Colon (tissue), 2 donors: Measurements from ENCODE around the gene MED22.
"Not testable (repeated sequence)": the region's sequence is repeated elsewhere in the genome, so short reads cannot be mapped to it uniquely, and the experiment has no call there.

Source experiments
- FAIRE-seq: peaks from 2 replicates; lab custom pipeline; 2012; peaks lifted over from hg19 to GRCh38; lab: Jason Lieb, UNC
- donor health status: control.
- donor health status: control.

MED22 gene

DNA sequence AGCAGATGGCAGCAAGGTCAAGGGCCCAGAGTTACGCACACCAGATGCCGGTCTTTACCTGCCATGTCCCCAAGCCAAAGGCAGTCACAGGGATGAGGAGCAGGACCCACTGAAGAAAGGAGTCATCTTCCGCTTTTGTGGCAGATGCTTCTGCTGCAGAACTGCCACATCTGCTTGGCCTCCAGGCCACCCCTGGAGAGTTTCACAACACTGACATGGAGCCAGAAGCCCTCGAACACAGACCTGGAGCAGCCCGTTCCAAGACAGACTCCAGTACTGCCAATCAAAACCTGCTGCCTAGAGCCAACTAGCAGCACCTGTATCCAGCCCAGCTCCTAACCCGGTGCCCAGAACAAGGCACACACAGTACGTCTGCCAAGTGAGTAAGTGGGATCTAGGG is 6.8 kb upstream of the MED22 start:
- no peak for FAIRE-seq

DNA sequence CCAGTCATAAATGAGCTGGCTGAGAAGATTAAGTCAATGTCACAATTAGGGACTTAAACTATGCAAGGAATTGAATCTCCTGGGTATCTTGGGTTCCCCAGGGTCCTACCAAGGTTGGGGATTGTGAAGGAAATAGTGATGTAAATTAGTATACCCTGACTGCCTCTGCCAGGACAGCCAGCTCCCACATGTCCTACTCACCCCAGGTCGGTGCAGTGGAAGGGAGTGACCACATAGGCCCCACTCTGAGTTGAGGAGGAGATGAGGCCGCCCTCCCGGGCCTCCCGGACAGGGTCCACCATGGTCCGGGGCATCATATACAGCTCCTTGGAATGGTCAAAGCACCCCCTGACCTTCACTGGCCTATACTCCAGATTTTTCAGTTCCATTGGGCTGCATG is 5.6 kb upstream of the MED22 start:
- no peak for FAIRE-seq

DNA sequence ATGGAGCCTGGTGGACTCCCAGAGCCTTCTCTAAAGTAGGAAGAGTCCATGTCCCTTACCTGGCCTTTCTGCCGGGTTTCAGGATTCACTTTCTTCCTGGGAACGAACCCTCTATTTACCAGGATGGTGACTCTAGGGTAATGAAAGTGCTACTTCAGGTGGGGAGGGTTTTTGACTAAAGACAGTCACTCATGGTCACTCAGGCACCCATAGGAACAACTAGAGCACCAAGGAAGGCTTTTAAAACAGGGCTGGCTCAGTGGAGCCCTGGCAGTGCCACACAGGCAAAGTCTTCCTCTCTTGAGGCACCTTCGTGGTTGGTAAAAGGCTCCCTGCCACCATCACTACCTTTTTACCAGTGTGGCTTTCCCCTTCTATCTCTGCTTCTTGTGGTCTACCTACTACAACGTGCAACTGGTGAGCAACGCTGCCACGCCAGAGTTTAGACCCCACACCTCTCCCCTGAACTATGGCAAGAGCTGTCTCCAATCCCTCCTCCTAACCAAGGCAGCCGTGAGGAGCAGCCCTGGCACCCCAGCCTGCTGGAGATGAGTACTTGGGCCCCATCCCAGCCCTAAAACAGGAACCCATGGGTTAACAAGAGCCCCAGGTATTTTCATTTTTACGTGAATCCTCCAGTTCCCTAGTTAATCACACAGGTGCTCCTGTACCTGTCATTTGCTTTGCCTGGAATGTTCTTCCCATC is 4.9 kb upstream of the MED22 start:
- no peak for FAIRE-seq

DNA sequence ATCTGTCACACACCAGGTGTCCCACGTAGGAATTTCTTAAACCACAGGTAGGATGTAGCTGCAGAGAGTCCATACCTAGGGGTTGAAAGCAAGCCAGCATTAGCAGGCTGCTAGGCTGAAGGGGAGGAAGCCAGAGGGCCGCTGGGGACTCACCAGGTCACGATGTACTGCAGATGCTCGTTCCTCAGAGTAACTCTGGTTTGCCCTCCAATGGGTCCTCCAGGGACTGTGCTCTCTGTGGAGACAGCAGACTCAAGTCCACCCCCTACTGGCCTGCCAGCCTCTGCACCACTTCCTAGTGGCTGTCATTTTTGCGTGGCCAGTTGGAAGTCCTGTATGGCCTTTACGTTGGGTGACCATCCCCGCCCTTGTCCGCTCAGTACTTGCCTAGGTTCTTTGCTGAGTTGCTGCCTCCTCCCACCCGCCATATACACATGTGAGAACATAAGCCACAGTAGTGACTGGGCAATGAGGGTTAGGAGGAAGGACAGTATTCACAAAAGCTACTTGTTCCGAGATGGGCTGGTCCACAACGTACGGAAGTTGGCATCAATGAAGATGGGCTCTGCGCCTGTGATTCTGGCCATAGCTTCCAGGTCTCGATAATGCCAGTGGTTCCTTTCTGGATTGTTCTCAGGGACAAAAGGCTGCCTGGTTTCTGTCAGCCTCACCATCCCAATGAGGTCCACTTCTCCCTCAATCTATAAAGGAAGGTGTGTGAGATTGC is 4.1 kb upstream of the MED22 start:
- FAIRE-seq, result no peak

DNA sequence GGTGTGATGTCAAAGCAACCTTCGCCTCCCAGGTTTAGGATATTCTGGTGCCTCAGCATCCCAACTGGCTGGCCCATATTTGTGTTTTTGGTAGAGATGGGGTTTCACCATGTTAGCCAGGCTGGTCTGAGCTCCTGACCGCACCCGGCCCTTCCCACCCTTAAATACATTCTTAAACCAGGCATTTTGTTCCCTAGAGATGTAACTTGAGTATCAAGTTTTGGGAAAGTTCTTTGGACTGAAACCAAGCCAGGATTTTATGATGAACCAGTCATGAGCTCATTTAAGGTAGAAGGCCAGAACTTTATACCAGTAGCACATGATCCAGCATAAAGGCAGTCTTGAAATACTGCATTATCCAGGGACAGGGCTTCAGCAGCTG is 3.6 kb upstream of the MED22 start:
- FAIRE-seq, result no peak

DNA sequence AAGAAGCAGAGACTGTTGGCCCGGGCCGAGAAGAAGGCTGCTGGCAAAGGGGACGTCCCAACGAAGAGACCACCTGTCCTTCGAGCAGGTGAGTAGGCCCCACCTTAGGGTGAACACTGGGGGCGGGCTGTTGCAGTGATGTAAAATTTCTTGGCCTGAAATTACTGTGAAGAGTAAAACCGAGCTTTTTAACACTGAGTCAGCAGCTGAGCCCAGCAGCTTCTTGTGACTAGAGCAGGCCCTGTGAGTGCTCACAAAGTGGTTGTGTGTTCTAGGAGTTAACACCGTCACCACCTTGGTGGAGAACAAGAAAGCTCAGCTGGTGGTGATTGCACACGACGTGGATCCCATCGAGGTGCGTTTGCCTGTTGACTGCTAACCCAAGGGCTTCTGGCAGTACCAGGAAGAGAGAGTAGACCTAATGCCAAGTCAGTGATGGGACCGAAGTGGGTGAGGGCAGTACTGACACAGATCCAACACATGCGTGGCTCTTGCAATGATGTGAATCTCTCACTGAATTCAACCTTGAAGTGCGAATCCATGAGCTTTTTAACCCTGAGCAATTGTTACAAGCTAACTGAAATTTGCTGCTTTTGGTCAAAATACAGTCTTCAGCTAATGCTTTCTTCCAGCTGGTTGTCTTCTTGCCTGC is 2.2 kb upstream of the MED22 start:
- FAIRE-seq, result no peak

DNA sequence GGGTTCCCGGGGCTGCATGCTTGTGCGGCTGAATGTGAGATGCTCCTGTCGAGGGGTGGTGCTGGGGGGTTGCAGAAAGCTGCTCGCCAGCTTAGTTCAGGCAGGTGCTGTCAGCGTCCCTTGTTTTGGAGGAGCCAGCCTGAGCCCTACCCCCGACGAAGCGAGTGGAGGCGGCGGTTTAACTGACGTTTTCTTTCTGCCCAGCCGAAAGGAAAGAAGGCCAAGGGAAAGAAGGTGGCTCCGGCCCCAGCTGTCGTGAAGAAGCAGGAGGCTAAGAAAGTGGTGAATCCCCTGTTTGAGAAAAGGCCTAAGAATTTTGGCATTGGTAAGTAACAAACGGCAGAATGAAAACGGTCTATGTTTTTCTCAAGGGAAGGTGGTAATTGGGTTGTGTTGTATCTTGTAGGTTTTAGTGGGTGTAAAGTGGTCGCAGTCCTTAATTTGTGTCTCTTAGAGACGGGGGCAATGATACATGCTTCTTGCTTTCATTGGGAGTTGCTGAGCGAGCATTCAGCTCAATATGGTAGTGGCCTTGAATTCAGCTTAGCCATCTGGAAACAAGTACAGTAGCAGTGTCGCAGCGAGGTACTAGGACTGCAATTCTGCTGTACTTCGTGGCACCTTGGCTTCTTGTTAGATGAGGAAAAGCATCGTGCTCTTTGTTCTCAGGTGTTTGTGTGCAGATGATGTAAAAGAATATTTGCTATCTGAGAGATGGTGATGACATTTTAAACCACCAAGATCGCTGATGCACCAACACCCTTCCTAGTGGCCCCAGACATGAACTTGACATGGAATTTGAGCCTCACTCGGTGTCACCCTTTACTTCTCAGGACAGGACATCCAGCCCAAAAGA is 1.0 kb upstream of the MED22 start:
- FAIRE-seq, result no peak

DNA sequence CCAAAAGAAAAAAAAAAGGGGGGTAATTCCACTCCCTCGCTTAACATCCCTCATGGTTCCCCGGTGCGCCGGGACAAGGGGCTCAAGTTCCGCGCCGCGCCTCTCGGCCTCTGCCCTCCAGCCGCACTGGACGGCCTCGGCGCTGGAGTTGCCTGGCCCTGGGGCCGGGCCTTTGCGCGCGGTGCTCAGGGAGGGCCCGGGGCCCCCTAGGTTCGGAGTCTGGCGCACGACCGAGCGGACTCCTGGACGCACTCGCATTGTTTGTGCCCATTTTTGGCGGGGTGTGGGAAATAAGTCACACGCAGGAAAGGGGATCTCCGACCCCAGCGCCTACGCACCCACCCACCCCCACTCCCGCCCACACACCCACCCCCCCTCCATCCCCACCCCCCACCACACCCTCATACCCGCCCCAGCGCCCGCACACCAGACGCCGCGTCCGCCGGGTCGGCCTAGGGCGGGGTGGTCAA is 381 bp downstream of the MED22 start:
- no peak for FAIRE-seq

DNA sequence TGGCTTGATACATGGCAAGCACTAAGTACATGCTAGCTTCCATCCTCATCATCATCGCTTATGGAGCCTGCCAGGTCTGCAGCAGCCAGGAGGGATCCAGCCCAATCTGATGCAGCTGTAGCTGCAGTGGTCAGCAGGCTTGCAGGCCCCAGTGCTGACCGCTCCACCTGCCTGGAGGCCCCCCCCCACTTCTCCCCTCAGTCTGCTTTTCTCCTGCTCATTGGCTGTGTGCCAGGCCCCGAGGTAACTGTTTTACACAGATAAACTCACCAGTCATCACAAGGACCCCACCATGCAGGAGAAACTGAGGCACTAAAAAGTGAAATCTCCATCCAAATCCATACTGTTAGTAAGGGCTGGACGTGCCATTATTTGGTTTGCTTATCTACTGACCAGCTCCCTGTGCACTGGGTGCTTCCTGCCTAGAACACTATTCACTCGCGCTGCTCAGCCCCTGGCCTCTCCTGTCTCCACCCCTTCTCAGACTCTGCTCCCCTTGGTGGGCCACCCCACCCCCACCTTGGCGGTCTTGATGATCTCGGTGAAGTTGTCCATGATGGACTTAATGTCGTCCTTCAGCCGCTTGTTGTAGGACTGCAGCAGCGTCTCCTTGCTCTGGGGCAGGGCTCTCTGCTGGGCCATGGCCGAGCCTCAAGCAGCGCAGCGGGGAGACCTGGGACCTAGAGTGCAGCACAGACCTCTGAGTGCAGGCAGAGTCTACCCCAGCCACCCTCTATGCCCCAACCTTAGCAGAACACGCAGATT is 1.7 kb downstream of the MED22 start:
- no peak for FAIRE-seq

DNA sequence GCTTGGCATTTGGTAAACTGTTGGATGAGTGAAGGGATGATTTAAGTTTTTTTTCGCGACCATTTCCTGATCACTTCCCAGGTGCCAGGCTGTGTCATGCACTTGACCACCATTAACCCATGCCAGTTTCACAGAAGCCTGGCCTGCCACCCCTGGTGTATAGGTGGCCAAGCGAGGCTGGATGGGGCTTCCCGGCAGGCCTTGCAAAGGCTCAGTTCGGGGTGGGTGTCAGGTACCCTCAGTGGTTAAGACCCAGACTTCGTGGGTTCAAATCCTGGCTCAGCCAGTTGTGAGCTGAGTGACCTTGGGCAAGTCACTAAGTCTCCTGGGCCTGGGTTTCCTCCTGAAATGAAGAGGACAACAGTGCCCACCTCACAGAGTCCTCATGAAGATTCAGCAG is 2.3 kb downstream of the MED22 start:
- no peak for FAIRE-seq

DNA sequence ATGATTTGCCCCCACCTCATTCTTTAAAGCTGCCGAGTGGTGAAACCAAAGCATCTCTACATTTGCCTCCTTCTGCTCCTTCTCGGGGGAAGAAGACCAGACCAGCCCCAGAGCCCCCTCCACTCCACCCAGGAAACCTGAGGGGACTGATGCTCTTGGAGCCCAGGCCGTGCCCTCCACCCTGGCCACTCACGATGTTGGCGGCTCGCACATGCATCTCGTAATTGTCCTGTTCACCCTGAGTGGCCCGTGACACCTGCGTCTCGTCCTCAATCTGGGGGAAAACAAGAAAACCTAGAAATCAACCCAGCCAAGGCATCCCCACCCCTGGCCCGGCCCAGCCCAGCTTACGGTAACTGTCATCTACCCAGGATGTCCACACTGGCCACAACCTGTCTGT is 3.0 kb downstream of the MED22 start:
- FAIRE-seq, result no peak

DNA sequence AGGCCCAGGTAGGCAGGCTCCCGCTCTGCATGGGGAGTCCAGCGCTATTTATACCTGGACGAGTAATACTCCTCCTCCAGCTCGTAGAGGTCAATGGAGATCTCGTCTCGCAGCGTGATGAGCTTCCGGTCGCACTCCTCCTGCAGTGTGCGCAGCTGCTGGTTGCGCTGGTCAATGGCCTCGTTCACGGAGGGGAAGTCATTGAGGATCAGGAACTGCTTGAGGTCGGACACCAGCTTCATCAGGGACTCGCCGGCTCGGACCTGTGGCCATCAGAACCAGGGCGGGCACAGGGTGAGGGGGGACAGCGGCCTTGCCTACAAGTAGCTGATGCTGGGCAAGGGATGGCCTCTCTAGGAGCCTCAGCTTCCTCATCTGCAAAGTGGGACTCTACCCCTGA is 3.9 kb downstream of the MED22 start:
- no peak for FAIRE-seq

DNA sequence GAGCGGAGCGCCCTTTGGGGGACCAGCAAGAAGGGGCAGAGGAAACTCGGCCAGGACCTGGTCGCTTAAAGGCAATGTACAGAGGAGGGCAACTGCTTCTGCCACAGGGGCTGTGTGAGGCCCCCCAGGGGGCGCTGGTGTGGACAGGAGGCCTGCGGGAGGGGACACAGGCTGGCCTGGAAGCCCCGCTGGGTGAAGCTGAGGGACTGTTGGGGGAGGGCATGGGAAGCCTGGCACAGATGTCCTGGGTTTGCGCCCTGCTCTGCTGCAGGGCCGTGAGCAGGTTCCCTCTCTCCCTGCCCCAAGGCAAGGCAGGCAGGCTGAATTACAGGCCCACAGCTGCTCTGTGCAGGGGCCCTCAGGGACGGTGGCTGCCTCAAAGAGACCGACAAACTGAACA is 5.4 kb downstream of the MED22 start:
- FAIRE-seq, result no peak

DNA sequence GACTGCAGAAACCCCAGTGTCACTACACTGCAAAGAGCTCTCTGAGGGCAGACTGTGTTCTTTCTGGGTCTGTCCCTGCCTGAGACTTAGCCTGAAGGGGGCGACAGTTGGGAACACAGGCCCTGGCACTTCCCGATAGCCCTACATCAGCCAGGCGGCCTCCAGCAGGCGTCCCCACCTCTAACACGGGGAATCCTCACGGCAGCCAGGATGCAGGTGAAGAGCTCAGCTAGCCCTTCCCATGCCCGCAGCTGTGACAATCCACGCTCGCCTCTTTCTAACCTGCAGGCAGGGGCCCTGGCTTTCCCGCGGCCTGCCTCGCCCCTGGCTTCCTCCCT is 5.9 kb downstream of the MED22 start:
- FAIRE-seq, result no peak

DNA sequence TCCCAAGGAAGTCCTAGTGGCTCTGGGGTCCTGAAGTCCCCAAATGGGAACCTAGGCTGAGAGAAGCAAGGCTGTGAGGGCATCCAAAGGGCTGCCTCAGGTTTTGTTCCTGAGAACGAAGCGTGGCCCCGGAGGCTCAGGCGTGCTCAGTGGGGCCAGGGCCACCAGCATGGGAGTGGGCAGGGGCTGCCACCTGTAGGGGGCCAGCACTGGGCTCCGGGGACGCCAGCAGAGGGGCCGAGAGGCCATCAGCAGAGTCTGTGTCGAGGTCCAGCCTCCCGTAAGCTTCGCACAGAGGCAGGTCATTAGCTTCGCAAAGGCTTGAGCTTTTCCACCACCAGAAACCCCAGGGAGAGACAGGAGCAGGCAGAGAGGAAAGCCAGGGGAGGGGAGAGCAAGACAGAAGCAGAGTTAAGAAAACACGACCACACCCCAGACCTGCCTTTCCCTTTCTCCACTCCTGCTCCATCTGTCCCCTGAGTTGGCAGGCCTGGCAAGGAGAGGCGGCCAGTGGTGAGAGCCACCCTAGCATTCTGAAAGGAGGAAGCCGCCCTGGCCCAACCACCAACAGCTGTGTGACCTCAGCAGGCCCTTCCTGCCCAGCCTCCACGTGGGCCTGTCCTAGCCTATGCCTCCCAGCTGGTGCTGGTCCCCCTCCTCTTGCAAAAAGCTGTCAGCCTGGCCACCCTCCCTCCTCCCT is 6.4 kb downstream of the MED22 start:
- no peak for FAIRE-seq

DNA sequence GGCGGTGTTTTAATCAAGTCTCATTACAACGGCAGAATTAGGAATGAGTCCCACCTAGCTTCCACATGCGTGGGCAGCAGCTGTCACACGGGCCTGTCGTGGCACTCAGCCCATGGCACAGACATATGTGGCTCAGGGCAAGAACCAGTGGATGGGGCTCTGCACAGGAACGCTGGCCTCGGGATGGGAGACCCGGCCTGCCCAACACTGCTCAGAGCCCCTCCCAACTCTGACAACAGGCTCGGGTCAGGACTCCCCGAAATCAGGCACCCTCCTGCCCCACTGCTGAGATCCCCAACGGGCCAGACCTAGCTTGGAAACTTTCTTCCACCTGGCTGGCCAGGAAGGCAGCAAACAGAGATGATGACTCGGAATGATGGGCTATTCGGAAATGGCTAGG is 7.0 kb downstream of the MED22 start:
- FAIRE-seq, result no peak

DNA sequence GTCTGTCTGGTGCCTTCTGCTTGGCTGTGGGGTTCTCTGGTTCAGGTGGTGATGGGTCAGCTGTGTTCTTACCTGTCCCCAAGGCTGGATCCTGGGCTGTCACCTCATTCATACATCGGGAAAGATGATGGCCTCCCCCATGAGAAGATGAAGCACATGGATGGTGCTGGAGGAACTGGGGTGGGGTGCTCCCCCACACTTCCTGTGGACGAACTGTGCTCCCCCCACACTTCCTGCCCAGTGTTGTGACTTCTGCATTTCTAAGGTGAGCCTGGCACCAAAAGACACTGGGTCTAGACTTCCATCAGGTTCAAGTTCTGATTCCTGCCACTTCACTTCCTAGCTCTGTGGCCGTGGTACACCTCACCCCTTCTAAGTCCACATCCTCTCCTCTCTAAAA is 7.7 kb downstream of the MED22 start:
- no peak for FAIRE-seq

DNA sequence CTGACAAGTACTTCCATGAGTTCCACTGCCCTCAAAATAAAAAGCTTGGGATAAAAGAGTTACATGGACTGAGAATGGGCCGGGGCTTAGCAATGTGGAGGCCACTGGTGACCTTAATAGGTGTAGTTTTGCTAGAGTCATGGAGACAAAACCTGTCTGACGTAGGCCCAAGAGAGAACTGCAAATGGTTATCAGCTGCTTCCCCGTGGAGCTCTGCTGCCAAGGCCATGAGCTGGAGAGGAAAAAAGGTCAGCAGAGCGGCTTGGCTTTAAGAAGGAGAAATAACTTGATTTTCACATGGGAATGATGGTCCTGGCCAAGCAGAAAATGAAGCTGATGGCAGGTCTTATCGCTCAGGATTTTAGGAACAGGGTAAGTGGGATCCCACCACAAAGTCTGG is 8.3 kb downstream of the MED22 start:
- FAIRE-seq, result no peak

DNA sequence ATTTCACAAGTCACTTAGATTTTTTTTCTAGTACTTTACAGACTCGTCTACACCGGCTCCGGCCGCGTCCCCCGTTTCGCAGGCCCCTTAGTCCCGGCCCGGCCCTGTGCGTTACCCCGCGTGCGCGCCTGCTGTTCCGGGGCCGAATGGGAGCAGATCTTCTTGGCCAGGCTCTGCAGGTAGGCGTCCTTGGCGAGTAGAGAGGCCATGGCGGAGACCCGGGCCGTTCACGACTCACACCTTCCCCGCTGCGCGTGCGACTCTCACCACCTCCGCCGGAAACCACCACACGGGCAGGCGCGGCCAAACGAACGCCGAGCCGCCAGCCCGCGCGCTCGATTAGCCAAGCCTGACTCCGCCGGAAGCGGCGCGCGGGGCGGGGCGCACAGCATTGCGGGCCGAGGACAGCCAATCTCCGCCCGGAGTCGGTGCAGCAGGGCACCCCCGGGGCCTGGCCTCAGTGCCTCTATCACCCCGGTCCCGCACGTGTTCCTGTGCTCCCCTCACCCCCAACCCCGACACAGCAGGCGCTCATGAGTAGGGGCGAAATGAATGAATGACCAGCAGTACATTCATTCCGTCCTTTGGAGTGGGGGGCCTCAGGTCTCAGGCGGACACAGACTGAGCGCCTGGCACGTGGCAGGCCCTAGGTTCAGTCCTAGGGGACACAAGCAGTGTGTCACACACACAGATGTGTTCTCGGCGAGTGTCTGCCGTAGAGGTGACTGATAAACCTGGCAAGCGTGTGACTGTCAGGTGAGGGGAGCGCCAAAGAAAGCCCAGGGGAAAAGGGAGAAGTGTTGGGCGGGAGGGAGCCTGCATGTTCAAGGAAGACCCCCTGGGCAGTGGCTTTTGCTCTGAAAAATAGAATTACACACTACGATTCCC is 11.8 kb downstream of the MED22 start, which contains the start of gene SURF6:
TSS of gene SURF6 (minus strand) at position 265 of the 888 bp plus-strand sequence. CDS start at position 209, 56 bp downstream.
- no peak for FAIRE-seq

DNA sequence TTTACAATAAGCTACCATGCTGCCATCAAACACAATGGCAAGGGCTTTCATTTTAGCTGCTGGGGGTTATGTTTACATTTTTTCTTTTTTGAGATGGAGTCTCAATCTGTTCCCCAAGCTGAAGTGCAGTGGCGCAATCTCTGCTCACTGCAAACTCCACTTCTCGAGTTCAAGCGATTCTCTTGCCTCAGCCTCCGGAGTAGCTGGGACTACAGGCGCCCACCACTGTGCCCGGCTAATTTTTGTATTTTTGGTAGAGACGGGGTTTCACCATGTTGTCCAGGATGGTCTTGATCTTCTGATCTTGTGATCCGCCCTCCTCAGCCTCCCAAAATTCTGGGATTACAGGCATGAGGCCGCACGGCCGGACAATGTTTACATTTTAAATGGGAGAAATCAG is 13.0 kb downstream of the MED22 start:
- not testable (repeated sequence) for FAIRE-seq
